ENCODE measurements around the gene PVALEF. TPM values are rescaled to one million over a fixed set of nuclear protein-coding genes. Genes with fewer than 3 reads are reported as not detected.
"Not testable (repeated sequence)": the region's sequence is repeated elsewhere in the genome, so short reads cannot be mapped to it uniquely, and the experiment has no call there.

Gene PVALEF
- polyA plus RNA-seq, 3 donors, result not detected

DNA sequence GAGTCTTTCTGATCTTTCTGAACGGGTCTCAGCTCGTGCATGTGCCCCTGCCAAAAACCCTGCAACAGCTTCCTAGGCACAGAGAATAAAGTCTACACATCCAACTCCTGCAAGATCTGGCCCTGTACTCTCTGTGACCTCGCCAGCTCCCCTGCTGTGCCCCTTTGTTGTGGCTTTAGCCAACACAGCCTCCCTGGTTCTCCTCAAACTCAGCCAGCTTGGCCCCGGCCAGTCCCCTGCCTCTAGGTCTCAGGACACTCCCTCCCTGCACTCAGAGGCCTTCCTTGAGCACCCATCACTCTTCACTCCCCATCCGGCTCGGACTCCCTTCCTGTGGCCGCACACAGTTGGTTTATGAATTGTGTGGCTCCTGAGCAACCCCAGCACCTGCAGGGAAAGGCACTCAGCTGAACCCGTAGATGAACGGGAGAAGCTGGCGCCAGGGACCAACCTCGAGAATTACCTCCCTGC lies 56.1 kb downstream of the PVALEF start:
- 51 to 79% (median 78%) methylated on average over 11 of the region's 11 CpGs for WGBS, 3 donors
- no peak overlapping the region for H3K27ac ChIP-seq (ENCODE audit: low read depth, low read length)

GRCh38 chr17:81221842-81222619 lies 56.7 kb downstream of the PVALEF start:
- 9 to 23% (median 23%) methylated on average over 23 to 24 of the region's 24 CpGs for WGBS, 3 donors
- no peak overlapping the region for H3K27ac ChIP-seq (ENCODE audit: low read depth, low read length)

- H3K27ac ChIP-seq (ENCODE audit: low read depth, low read length), result no peak overlapping the region
- WGBS, 3 donors, result 0 to 3% (median 1%) methylated on average over 11 to 30 of the region's 30 CpGs
These were observed 57.3 kb downstream of the PVALEF start for GRCh38 chr17:81222620-81222905.

GRCh38 chr17:81222906-81223761 lies 57.8 kb downstream of the PVALEF start, which contains the start of gene CEP131:
Gene CEP131, minus strand, starts transcription at chr17:81222965. Its CDS starts 2,909 bp downstream, at chr17:81220056.
- H3K27ac ChIP-seq (ENCODE audit: low read depth, low read length), result peak within 1 kb of the TSS; percentile 19
- 1% methylated on average over 50 to 76 of the region's 79 CpGs for WGBS, 3 donors

GRCh38 chr17:81223762-81224130 lies 58.4 kb downstream of the PVALEF start:
- H3K27ac ChIP-seq (ENCODE audit: low read depth, low read length), result no peak overlapping the region
- 16 to 19% (median 16%) methylated on average over 11 of the region's 11 CpGs for WGBS, 3 donors

DNA sequence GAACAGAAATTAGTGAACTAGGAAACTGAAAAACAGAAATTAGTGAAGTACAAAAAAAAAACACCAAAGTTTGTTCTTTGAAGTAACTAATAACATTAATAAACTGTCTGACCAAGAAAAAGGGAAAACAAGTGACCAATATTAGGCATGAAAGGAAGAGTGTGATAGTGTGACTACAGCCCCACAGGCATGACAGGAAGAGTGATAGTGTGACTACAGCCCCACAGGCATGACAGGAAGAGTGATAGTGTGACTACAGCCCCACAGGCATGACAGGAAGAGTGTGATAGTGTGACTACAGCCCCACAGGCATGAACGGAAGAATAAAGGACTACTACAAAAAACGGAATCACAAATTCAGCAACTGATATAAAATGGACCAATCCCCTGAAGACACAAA lies 62.3 kb downstream of the PVALEF start:
- WGBS, 3 donors, result 43 to 83% (median 49%) methylated on average over 2 of the region's 2 CpGs
- not testable (repeated sequence) for H3K27ac ChIP-seq (ENCODE audit: low read depth, low read length)

DNA sequence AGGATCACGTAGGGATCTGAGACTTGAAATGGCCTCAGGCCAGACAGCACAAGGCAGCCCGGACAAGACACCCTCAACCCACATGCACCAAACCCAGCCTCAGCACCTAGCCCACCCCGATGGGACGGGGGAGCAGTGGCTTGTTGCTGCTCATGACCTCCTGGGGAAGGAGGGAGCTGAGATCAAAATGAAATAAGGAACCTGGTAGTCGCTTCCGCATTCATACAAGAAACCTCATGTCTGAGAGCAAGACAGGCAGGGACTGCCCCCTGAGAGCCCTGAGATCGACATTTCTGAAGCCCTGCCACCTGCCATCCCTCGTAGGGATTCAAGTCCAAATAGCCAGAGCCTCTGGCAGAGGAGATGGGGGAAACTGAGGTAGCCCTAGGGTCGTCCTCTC lies 63.1 kb downstream of the PVALEF start:
- H3K27ac ChIP-seq (ENCODE audit: low read depth, low read length), result no peak overlapping the region
- 69 to 81% (median 70%) methylated on average over 9 of the region's 9 CpGs for WGBS, 3 donors

DNA sequence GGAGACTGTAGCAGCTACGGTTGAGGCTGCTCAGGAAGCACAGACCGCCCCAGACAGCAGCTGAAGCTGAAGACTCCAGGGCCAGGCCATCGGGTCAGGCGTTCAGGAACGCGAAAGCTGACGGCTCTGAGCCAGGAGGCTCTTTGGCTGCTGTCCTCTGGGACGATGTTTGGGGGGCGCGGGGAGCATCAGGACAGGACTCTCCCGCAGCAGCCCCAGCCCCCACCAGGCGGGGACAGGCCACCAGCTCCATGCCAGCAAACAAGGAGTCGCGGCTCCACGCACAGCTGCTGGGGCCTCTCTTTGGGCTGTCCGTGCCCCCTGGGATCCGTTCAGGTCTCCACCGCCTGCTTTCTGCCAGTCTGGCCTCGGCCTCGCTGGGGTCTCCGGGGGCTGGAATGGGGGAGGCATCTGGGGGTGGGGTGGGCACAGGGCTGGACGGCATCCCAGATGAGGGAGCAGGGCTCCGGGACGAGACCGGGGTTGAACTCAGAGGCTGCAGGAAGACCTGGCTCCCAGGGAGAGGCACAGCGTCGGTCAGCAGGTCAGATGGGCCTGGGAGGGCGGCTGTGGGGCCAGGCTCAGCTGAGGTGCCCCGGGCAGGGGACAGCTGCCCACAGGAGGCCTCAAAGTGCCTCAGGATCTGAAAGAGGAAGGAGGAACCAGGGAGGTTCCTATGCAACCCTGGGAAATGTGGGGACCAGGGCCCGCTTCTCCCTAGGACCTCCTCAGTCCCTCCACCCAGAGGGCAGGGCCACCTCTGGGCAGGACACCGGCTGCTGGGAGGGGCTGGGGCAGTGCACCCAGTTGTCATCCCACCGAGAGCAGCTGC lies 63.7 kb downstream of the PVALEF start:
- WGBS, 3 donors, result 79 to 87% (median 84%) methylated on average over 27 to 32 of the region's 32 CpGs
- H3K27ac ChIP-seq (ENCODE audit: low read depth, low read length), result no peak overlapping the region

- H3K27ac ChIP-seq (ENCODE audit: low read depth, low read length), result no peak overlapping the region
- 94 to 96% (median 95%) methylated on average over 14 of the region's 14 CpGs for WGBS, 3 donors
These were observed 64.3 kb downstream of the PVALEF start for GRCh38 chr17:81229666-81229920.

- H3K27ac ChIP-seq (ENCODE audit: low read depth, low read length), result no peak overlapping the region
- 90 to 93% (median 92%) methylated on average over 26 of the region's 26 CpGs for WGBS, 3 donors
These were observed 64.9 kb downstream of the PVALEF start for GRCh38 chr17:81230043-81230820.

DNA sequence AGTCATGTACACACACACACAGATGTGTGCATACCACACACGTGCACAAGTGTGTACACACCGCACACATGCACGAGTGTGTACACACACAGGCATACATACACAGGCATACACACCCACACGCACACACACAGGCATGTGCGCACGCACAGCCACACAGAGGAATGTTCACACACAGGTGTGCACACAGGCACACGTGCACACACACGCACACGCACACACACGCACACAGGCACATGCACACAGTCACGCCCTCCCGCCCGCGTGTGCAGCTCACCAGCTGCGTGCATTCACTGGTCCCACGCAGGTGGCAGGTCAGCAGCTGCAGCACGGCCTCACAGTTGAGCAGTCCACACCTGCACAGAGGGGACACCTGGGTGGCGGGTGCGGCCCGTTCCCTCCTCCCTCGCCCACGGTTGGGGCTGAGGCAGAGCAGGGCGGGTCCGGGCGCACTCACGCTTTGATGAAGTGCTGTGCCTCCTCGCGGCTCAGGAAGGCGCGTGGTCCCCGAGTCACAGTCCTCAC lies 65.9 kb downstream of the PVALEF start:
- no peak overlapping the region for H3K27ac ChIP-seq (ENCODE audit: low read depth, low read length)
- 92% methylated on average over 29 to 31 of the region's 31 CpGs for WGBS, 3 donors

DNA sequence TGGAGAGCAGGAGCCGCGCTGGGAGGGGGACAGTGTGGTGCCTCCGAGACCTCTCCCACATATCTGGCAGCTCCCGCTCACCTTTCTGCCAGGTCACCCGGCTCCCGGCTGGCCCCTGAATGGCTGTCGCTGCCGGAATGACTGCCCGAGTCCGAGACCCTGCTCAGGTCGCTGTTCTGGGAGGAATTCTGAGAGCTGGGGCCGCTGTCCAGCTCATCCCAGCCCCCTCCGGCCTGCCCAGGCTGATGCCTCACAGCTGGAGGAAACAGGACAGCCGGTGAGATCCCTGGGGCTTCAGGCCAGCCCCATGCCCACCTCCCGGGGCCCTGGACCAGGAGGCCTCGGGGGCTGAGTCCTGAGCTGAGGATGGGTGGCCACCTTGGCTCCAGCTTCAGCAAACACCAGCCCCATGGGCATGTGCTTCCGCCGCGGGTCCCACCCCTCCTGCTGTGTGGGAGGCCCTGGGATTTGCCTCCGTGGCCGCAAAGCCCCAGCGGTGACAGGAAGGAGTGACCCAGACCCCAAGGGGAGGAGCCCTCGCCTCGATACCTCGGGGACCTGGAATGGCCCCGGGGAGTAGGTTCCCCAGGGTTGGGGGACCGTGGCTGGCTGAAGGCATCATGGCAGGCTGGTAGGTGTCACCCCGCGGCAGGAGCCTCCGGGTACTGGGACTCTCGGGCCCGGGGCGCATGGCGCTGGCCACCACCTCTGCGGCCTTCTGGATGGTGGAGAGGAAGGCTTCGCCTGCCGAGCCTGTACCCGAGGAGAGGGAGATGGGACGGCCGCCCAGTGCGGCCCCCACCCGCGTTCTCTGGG lies 66.7 kb downstream of the PVALEF start:
- no peak overlapping the region for H3K27ac ChIP-seq (ENCODE audit: low read depth, low read length)
- WGBS, 3 donors, result 92 to 93% (median 92%) methylated on average over 40 to 43 of the region's 43 CpGs

Other genes starting within 250 kb of the PVALEF start
- gene CHMP6, start 173.7 kb upstream of the PVALEF start, polyA plus RNA-seq, result 10 to 100 TPM; 14.8 to 27.8 (median 26.4) TPM
- 10 to 100 TPM in 2 of 3 donors, 1 to 10 TPM in 1; 6.9 to 23.7 (median 14.9) TPM for gene BAIAP2, start 130.4 kb upstream of the PVALEF start, polyA plus RNA-seq
- gene AATK, start 714 bp downstream of the PVALEF start, polyA plus RNA-seq, result 10 to 100 TPM in 1 of 3 donors, 1 to 10 TPM in 2; 3.9 to 13.2 (median 5.2) TPM
- gene CEP131, start 57.5 kb downstream of the PVALEF start, polyA plus RNA-seq, result 10 to 100 TPM in 1 of 3 donors, 1 to 10 TPM in 2; 5.0 to 12.7 (median 5.4) TPM
- gene TEPSIN, start 73.5 kb downstream of the PVALEF start, polyA plus RNA-seq, result 10 to 100 TPM; 22.7 to 24.7 (median 24.0) TPM
- 10 to 100 TPM; 17.7 to 56.3 (median 46.2) TPM for gene NDUFAF8, start 73.8 kb downstream of the PVALEF start, polyA plus RNA-seq
- gene SLC38A10, start 129.8 kb downstream of the PVALEF start, polyA plus RNA-seq, result 100 to 1,000 TPM in 1 of 3 donors, 10 to 100 TPM in 2; 40.7 to 115 (median 80.2) TPM
- gene BAHCC1, start 229.9 kb downstream of the PVALEF start, polyA plus RNA-seq, result 10 to 100 TPM in 2 of 3 donors, 1 to 10 TPM in 1; 5.6 to 14.4 (median 12.9) TPM